GM12878 (cell line): ENCODE results near the gene CAMKMT. TPM values are rescaled to one million over a fixed set of nuclear protein-coding genes. Genes with fewer than 3 reads are reported as not detected.

ENCODE experiments used
- ATAC-seq: fragments of 200-7000 bp; cut with Tn5 transposase; 3 replicates; pipeline ENCODE4 v1.9.1; 2020; ENCODE audit warnings: mild to moderate bottlenecking, moderate library complexity
- BruUV-seq: library from RNA; stranded (reverse); fragments of 400-500 nt; replicated peaks from 2 replicates; lab custom pipeline; 2021; lab: Mats Ljungman, UMichigan
- CTCF ChIA-PET: fragments of 300-600 bp; sonication (Branson Sonifier 250); formaldehyde crosslinking; extraction: SDS; loops from one replicate; lab custom pipeline; 2021; ENCODE audit warnings: inconsistent platforms; lab: Yijun Ruan, JAX
- POLR2A ChIA-PET: fragments of 350-600 bp; formaldehyde crosslinking; extraction: SDS; loops from one replicate; lab custom pipeline; 2021; ENCODE audit warnings: inconsistent platforms; lab: Charles Lee
- RAD21 ChIA-PET: fragments of 300-600 bp; sonication (Branson Sonifier 250); formaldehyde crosslinking; loops from one replicate; lab custom pipeline; 2023; ENCODE audit warnings: antibody characterized with exemption; ENCODE audit not compliant: unreplicated experiment; lab: Charles Lee
- SMC1A ChIA-PET: fragments of 300-600 bp; sonication (Branson Sonifier 250); formaldehyde crosslinking; loops from one replicate; lab custom pipeline; 2023; ENCODE audit not compliant: unreplicated experiment, uncharacterized antibody; lab: Charles Lee
- DNase-seq: peaks from one replicate; pipeline ENCODE4 v3.0.0-alpha.2; 2011; ENCODE audit warnings: low read depth, low spot score
- FAIRE-seq: peaks from 3 replicates; lab custom pipeline; 2011; peaks lifted over from hg19 to GRCh38; lab: Jason Lieb, UNC
- H2AFZ ChIP-seq: 2 replicates; pipeline ENCODE4 v1.6.0; 2011; ENCODE audit warnings: low read depth, low read length, control low read depth; ENCODE audit not compliant: control insufficient read depth
- H3K27ac ChIP-seq: 2 replicates; pipeline ENCODE4 v1.5.1; 2011; ENCODE audit warnings: control low read depth; ENCODE audit not compliant: control insufficient read depth, insufficient read depth
- H3K27me3 ChIP-seq, 2 experiments: replicated peaks in 1 of 2; 2 replicates each; pipeline versions ENCODE4 v1.6.0 to v1.6.1; 2011; ENCODE audit warnings: low read length in 1 of 2; ENCODE audit not compliant: control insufficient read depth in 2 of 2, insufficient read depth in 2 of 2
- H3K36me3 ChIP-seq, 2 experiments: 2 replicates each; pipeline ENCODE4 v1.5.1; 2011; ENCODE audit warnings: low read length in 1 of 2; ENCODE audit not compliant: control insufficient read depth in 2 of 2, insufficient read depth in 2 of 2
- H3K4me1 ChIP-seq: 2 replicates; pipeline ENCODE4 v1.6.1; 2011; ENCODE audit warnings: mild to moderate bottlenecking, low read length, moderate library complexity, mixed read lengths; ENCODE audit not compliant: control insufficient read depth, insufficient read depth
- H3K4me2 ChIP-seq: 2 replicates; pipeline ENCODE4 v1.6.0; 2011; ENCODE audit warnings: control low read depth; ENCODE audit not compliant: control insufficient read depth, insufficient read depth
- H3K4me3 ChIP-seq: fragments of 200-600 bp; sonication (generic); 2 replicates; pipeline ENCODE4 v1.5.1; 2016
- H3K79me2 ChIP-seq: 2 replicates; pipeline ENCODE4 v1.6.0; 2011; ENCODE audit warnings: low read length; ENCODE audit not compliant: control insufficient read depth, insufficient read depth
- H3K9ac ChIP-seq: 2 replicates; pipeline ENCODE4 v1.8.0; 2011; ENCODE audit warnings: low read length, control low read depth, mixed read lengths; ENCODE audit not compliant: control insufficient read depth, insufficient read depth
- H3K9me3 ChIP-seq: replicated peaks from 3 replicates; pipeline ENCODE4 v1.5.1; 2011; ENCODE audit warnings: mild to moderate bottlenecking, low read length; ENCODE audit not compliant: control insufficient read depth, insufficient read depth
- H4K20me1 ChIP-seq: 2 replicates; pipeline ENCODE4 v1.6.0; 2011; ENCODE audit not compliant: control insufficient read depth, insufficient read depth
- CBFB ChIP-seq: IDR thresholded peaks from 2 replicates; pipeline ENCODE4 v1.6.1; 2016; ENCODE audit warnings: antibody characterized with exemption, low read depth
- DPF2 ChIP-seq: fragments of 450-650 bp; IDR thresholded peaks from 2 replicates; pipeline ENCODE4 v1.6.1; 2017; ENCODE audit warnings: mild to moderate bottlenecking
- FOXM1 ChIP-seq: IDR thresholded peaks from 2 replicates; pipeline ENCODE4 v1.6.1; 2012; ENCODE audit warnings: low read depth, mild to moderate bottlenecking, inconsistent platforms, low read length, moderate library complexity
- RBBP5 ChIP-seq: fragments of 200-600 bp; sonication (generic); conservative IDR thresholded peaks from 2 replicates; pipeline ENCODE4 v1.6.1; 2016
- YY1 ChIP-seq: IDR thresholded peaks from 2 replicates; pipeline ENCODE4 v1.6.1; 2011; ENCODE audit warnings: low read depth, mild to moderate bottlenecking, low read length
- WGBS: methylation state at CpG from one replicate; pipeline ENCODE4 v1.1.6; 2016; ENCODE audit warnings: low lambda C conversion rate; ENCODE audit not compliant: insufficient replicate concordance, insufficient coverage; ENCODE audit errors: missing lambda C conversion rate; 5-methylcytosine and 5-hydroxymethylcytosine counted together
- in situ Hi-C: fragments of 300-500 bp; cut with MboI; formaldehyde crosslinking; loops from 9 replicates; pipeline ENCODE4 v1.14.3; 2018; ENCODE audit warnings: mixed read lengths
- intact Hi-C: fragments of 100-400 bp; cut with micrococcal nuclease; formaldehyde crosslinking; loops from one replicate; pipeline ENCODE4 v1.14.2; 2022; ENCODE audit not compliant: unreplicated experiment
- polyA plus RNA-seq, 11 experiments: library from polyadenylated mRNA; depleted of rRNA in 4 of 11; unstranded in 6 of 11; stranded (reverse) in 5 of 11; fragments of >200 nt; fragmentation: Nextera tagmentation in 4 of 11; fragmentation: Illumina TruSeq in 1 of 11; extraction: Ambion mirVana in 4 of 11; extraction: Trizol in 1 of 11; gene quantifications; 1 replicate in 1 of 11; 2 replicates in 10 of 11; pipeline versions ENCODE4 v1.2.1 to v1.2.3, GENCODE V29; 2011 to 2016; ENCODE audit warnings: inconsistent platforms in 2 of 11, missing spikeins in 2 of 11, low read depth in 1 of 11
- total RNA-seq, 4 experiments: library from RNA; depleted of rRNA in 3 of 4; stranded (reverse); fragments of >200 nt in 3 of 4; fragmentation: Illumina TruSeq in 1 of 4; extraction: Trizol in 1 of 4; gene quantifications; 2 replicates each; pipeline versions ENCODE4 v1.2.1 to v1.2.3, GENCODE V29; 2013 to 2021
- TF ChIP-seq, protein P1 (sequence below): fragments of 450-650 bp; conservative IDR thresholded peaks from 2 replicates; pipeline ENCODE4 v1.6.1; 2017; ENCODE audit warnings: mild to moderate bottlenecking, moderate library complexity
- TF ChIP-seq, protein P2 (sequence below): fragments of 450-650 bp; IDR thresholded peaks from 2 replicates; pipeline ENCODE4 v1.6.1; 2016; ENCODE audit warnings: mild to moderate bottlenecking

The CAMKMT gene
- total and polyA plus RNA-seq, 10 of the 15 experiments (the other 5 are each of a cell fraction or from before 2014, with no cell fraction given), result 2.7 to 16.0 (median 11.8) TPM

DNA sequence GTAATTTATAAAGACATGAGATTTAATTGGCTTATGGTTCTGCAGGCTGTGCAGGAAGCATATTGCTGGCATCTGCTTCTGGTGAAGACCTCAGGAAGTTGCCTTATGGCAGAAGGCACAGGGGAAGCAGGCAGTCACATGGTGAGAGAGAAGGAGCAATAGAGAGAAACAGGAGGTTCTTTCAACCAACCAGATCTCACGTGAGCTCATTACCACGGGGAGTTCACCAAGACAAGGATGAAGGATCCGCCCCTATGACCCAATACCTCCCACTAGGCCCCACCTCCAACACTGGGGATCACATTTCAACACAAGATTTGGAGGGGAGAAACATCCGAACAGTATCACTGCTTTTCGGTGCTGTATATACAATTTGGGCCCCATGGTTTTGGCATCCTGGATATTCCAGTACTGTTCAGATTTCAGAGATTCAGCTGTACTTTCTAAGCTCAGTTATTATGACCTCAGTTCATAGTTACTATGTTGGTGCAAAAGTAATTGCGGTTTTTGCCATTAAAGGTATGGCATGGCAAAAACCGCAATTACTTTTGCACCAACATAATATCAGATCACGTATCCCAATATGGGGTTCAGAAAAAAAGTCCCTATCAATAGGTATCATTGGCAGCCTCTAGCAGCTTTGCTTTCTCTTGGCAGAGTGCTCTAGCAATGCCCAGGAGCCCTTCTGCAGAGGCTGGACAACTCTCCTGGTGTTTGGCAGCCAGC lies 390.2 kb downstream of the CAMKMT start:
- Histone ChIP-seq H3K4me1 (peaks cover 3% of the 10 kb centered on the region), H4K20me1 (no peaks in the 10 kb centered on the region), H3K9ac (no peak overlapping the region), H3K4me3 (no peak overlapping the region), H3K27ac (no peak overlapping the region), H3K4me2 (no peak overlapping the region), H3K36me3 (no peaks in the 10 kb centered on the region), H3K79me2 (no peaks in the 10 kb centered on the region), H3K27me3 (no peaks in the 10 kb centered on the region), H3K9me3 (no peaks in the 10 kb centered on the region), H2AFZ (no peak overlapping the region)
- in situ Hi-C loops (no loop called here), intact Hi-C loops (no loop called here)
- DNase-seq, result no peak
- ChIA-PET POLR2A (interaction anchor here (1.0 kb wide), 1 partner anchor 20 kb away, joined by 3 read pairs; no protein-coding TSS in a partner anchor), RAD21 (no interaction called here), CTCF (interaction anchor here (0.7 to 2.8 kb wide), 6 partner anchors 11 to 359 kb away, joined by 3 to 10 read pairs (median 4); no protein-coding TSS in a partner anchor), SMC1A (interaction anchor here (0.7 to 2.8 kb wide), 9 partner anchors 8 to 273 kb away, joined by 3 to 8 read pairs (median 4); no protein-coding TSS in a partner anchor)
- no peak for FAIRE-seq
- 84% methylated on average over 8 of the region's 8 CpGs for WGBS
- no TSS peak for BruUV-seq
- TF ChIP-seq, protein P1, sequence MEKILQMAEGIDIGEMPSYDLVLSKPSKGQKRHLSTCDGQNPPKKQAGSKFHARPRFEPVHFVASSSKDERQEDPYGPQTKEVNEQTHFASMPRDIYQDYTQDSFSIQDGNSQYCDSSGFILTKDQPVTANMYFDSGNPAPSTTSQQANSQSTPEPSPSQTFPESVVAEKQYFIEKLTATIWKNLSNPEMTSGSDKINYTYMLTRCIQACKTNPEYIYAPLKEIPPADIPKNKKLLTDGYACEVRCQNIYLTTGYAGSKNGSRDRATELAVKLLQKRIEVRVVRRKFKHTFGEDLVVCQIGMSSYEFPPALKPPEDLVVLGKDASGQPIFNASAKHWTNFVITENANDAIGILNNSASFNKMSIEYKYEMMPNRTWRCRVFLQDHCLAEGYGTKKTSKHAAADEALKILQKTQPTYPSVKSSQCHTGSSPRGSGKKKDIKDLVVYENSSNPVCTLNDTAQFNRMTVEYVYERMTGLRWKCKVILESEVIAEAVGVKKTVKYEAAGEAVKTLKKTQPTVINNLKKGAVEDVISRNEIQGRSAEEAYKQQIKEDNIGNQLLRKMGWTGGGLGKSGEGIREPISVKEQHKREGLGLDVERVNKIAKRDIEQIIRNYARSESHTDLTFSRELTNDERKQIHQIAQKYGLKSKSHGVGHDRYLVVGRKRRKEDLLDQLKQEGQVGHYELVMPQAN, result no peak
- TF ChIP-seq FOXM1, result no peak
- no peak for TF ChIP-seq YY1
- no peak for TF ChIP-seq CBFB
- no peak for TF ChIP-seq RBBP5
- TF ChIP-seq DPF2, result no peak
- TF ChIP-seq, protein P2, sequence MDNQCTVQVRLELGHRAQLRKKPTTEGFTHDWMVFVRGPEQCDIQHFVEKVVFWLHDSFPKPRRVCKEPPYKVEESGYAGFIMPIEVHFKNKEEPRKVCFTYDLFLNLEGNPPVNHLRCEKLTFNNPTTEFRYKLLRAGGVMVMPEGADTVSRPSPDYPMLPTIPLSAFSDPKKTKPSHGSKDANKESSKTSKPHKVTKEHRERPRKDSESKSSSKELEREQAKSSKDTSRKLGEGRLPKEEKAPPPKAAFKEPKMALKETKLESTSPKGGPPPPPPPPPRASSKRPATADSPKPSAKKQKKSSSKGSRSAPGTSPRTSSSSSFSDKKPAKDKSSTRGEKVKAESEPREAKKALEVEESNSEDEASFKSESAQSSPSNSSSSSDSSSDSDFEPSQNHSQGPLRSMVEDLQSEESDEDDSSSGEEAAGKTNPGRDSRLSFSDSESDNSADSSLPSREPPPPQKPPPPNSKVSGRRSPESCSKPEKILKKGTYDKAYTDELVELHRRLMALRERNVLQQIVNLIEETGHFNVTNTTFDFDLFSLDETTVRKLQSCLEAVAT, result no peak
- no peak for ATAC-seq
